H9 (cell line): ENCODE data around the gene UBE2U. TPM values are rescaled to one million over a fixed set of nuclear protein-coding genes. Genes with fewer than 3 reads are reported as not detected.

Experiments
- DNase-seq: peaks from one replicate; pipeline ENCODE4 v3.0.0-alpha.2; 2017
- H2AFZ ChIP-seq: one replicate; pipeline ENCODE4 v1.6.1; 2013; ENCODE audit warnings: mild to moderate bottlenecking, low read length, control low read depth, moderate library complexity
- H2AK5ac ChIP-seq: 2 replicates; pipeline ENCODE4 v1.6.1; 2013; ENCODE audit warnings: low read length, control low read depth, mixed read lengths; ENCODE audit not compliant: insufficient read length
- H2BK120ac ChIP-seq: one replicate; pipeline ENCODE4 v1.6.1; 2013; ENCODE audit warnings: low read depth, mild to moderate bottlenecking, low read length, control low read depth, inconsistent platforms; ENCODE audit not compliant: poor library complexity, severe bottlenecking
- H2BK12ac ChIP-seq: 2 replicates; pipeline ENCODE4 v1.6.1; 2013; ENCODE audit warnings: low read length, control low read depth, mixed read lengths, low read depth; ENCODE audit not compliant: insufficient read length
- H2BK15ac ChIP-seq: 2 replicates; pipeline ENCODE4 v1.6.1; 2013; ENCODE audit warnings: low read depth, low read length, control low read depth
- H2BK20ac ChIP-seq: one replicate; pipeline ENCODE4 v1.6.1; 2013; ENCODE audit warnings: low read depth, mild to moderate bottlenecking, low read length, control low read depth, inconsistent platforms; ENCODE audit not compliant: poor library complexity, severe bottlenecking
- H2BK5ac ChIP-seq: 2 replicates; pipeline ENCODE4 v1.6.1; 2013; ENCODE audit warnings: low read length, control low read depth, mixed read lengths; ENCODE audit not compliant: insufficient read length
- H3K14ac ChIP-seq: 2 replicates; pipeline ENCODE4 v1.6.1; 2013; ENCODE audit warnings: low read length, control low read depth; ENCODE audit not compliant: insufficient read depth
- H3K18ac ChIP-seq: 2 replicates; pipeline ENCODE4 v1.6.1; 2013; ENCODE audit warnings: low read depth, mild to moderate bottlenecking, mixed read lengths, low read length, control low read depth; ENCODE audit not compliant: insufficient read length
- H3K23ac ChIP-seq: 2 replicates; pipeline ENCODE4 v1.6.1; 2013; ENCODE audit warnings: low read length, control low read depth, mixed read lengths, low read depth; ENCODE audit not compliant: insufficient read length
- H3K23me2 ChIP-seq: 2 replicates; pipeline ENCODE4 v1.6.1; 2013; ENCODE audit warnings: low read depth, mild to moderate bottlenecking, mixed read lengths, low read length, control low read depth; ENCODE audit not compliant: insufficient read length, poor library complexity, severe bottlenecking
- H3K27ac ChIP-seq: 2 replicates; pipeline ENCODE4 v1.5.1; 2013; ENCODE audit warnings: low read length, control low read depth, mixed read lengths, low read depth; ENCODE audit not compliant: insufficient read length
- H3K27me3 ChIP-seq: 2 replicates; pipeline ENCODE4 v1.6.1; 2013; ENCODE audit warnings: low read length, control low read depth, inconsistent platforms; ENCODE audit not compliant: insufficient read depth
- H3K4ac ChIP-seq: 2 replicates; pipeline ENCODE4 v1.6.1; 2013; ENCODE audit warnings: low read depth, mild to moderate bottlenecking, control low read depth, inconsistent platforms, low read length, moderate library complexity
- H3K4me1 ChIP-seq: 2 replicates; pipeline ENCODE4 v1.6.1; 2013; ENCODE audit warnings: low read length, control low read depth, inconsistent platforms; ENCODE audit not compliant: insufficient read depth
- H3K4me2 ChIP-seq: 2 replicates; pipeline ENCODE4 v1.6.1; 2013; ENCODE audit warnings: low read length, control low read depth, mixed read lengths; ENCODE audit not compliant: insufficient read length, insufficient read depth
- H3K56ac ChIP-seq: 2 replicates; pipeline ENCODE4 v1.6.1; 2013; ENCODE audit warnings: low read depth, mild to moderate bottlenecking, mixed read lengths, low read length, control low read depth; ENCODE audit not compliant: insufficient read length
- H3K79me1 ChIP-seq: 2 replicates; pipeline ENCODE4 v1.6.1; 2013; ENCODE audit warnings: low read depth, mild to moderate bottlenecking, moderate library complexity, low read length, control low read depth, inconsistent platforms; ENCODE audit not compliant: insufficient read depth, poor library complexity, severe bottlenecking
- H3K79me2 ChIP-seq: 2 replicates; pipeline ENCODE4 v1.6.1; 2013; ENCODE audit warnings: low read length, control low read depth, inconsistent platforms; ENCODE audit not compliant: insufficient read depth
- H3K9ac ChIP-seq: 2 replicates; pipeline ENCODE4 v1.6.1; 2013; ENCODE audit warnings: low read length, control low read depth, mixed read lengths; ENCODE audit not compliant: insufficient read length; ENCODE audit errors: extremely low read depth
- H3K9me3 ChIP-seq: one replicate; pipeline ENCODE4 v1.6.1; 2013; ENCODE audit warnings: low read depth, low read length, inconsistent platforms; ENCODE audit not compliant: control insufficient read depth
- H3T11ph ChIP-seq: one replicate; pipeline ENCODE4 v1.6.1; 2013; ENCODE audit warnings: mild to moderate bottlenecking, low read length, control low read depth, inconsistent platforms
- H4K20me1 ChIP-seq: one replicate; pipeline ENCODE4 v1.6.1; 2013; ENCODE audit not compliant: control insufficient read depth, insufficient read length, insufficient read depth
- H4K5ac ChIP-seq: 2 replicates; pipeline ENCODE4 v1.6.1; 2013; ENCODE audit warnings: low read depth, mild to moderate bottlenecking, mixed read lengths, low read length, control low read depth; ENCODE audit not compliant: insufficient read length
- H4K8ac ChIP-seq: replicated peaks from 2 replicates; pipeline ENCODE4 v1.6.1; 2013; ENCODE audit warnings: low read length, control low read depth, mixed read lengths, low read depth; ENCODE audit not compliant: insufficient read length
- H4K91ac ChIP-seq: 2 replicates; pipeline ENCODE4 v1.6.1; 2013; ENCODE audit warnings: low read depth, mild to moderate bottlenecking, moderate library complexity, mixed read lengths, low read length, control low read depth; ENCODE audit not compliant: insufficient read length
- H3K27ac Mint-ChIP-seq, 3 experiments: 2 replicates in 2 of 3; 3 replicates in 1 of 3; pipeline ENCODE4 v1.8.0; 2020 to 2021; ENCODE audit warnings: mixed read lengths in 3 of 3, mild to moderate bottlenecking in 1 of 3, moderate library complexity in 1 of 3
- H3K27me3 Mint-ChIP-seq: 2 replicates; pipeline ENCODE4 v1.8.0; 2021; ENCODE audit warnings: low read depth, mild to moderate bottlenecking, moderate library complexity, mixed read lengths
- H3K36me3 Mint-ChIP-seq, 3 experiments: 2 replicates in 2 of 3; 3 replicates in 1 of 3; pipeline ENCODE4 v1.8.0; 2020 to 2021; ENCODE audit warnings: low read depth in 3 of 3, mixed read lengths in 3 of 3; ENCODE audit not compliant: insufficient read depth in 1 of 3
- H3K4me1 Mint-ChIP-seq, 2 experiments: 2 replicates each; pipeline ENCODE4 v1.8.0; 2020; ENCODE audit warnings: mixed read lengths in 2 of 2
- H3K4me3 Mint-ChIP-seq, 2 experiments: 2 replicates in 1 of 2; 3 replicates in 1 of 2; pipeline ENCODE4 v1.8.0; 2020 to 2021; ENCODE audit warnings: mild to moderate bottlenecking in 2 of 2, mixed read lengths in 2 of 2, moderate library complexity in 1 of 2
- H3K9me3 Mint-ChIP-seq, 2 experiments: 2 replicates in 1 of 2; 3 replicates in 1 of 2; pipeline ENCODE4 v1.8.0; 2020; ENCODE audit warnings: mild to moderate bottlenecking in 2 of 2, mixed read lengths in 2 of 2, moderate library complexity in 1 of 2
- WGBS: extraction: QIAGEN DNeasy Blood & Tissue Kit; methylation state at CpG from one replicate; pipeline ENCODE4 v1.1.7; 2013; ENCODE audit warnings: missing lambda C conversion rate, low lambda C conversion rate, mixed read lengths; ENCODE audit not compliant: insufficient read length; ENCODE audit errors: extremely low coverage; 5-methylcytosine and 5-hydroxymethylcytosine counted together
- total RNA-seq: library from RNA; stranded (reverse); gene quantifications from 2 replicates; pipeline ENCODE4 v1.2.1, GENCODE V29; 2021
- TF ChIP-seq, protein P1 (sequence below): fragments of 200-600 bp; sonication (generic); conservative IDR thresholded peaks from 3 replicates; pipeline ENCODE4 v1.8.0; 2021; ENCODE audit warnings: antibody characterized with exemption, mild to moderate bottlenecking

The UBE2U gene
- total RNA-seq, 1 experiment from 2014 or later = not detected

DNA sequence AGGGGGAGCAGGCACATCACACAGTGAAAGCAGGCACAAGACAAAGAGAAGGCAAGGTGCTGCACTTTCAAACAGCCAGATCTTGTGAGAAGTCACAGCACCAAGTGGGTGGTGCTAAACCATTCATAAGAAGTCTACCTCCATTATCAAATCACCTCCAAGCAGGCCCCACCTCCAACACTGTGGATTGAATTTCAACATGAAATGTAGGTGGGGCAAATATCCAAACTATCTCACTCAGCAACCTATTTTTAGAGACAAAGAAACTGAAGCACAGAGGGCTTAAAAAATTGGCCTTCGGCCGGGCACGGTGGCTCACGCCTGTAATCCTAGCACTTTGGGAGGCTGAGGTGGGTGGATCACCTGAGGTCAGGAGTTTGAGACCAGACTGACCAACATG, 90.4 kb downstream of the UBE2U start:
- Histone ChIP-seq H3K79me2 (no peaks in the 10 kb centered on the region), H3K23me2 (no peaks in the 10 kb centered on the region), H2BK15ac (no peak overlapping the region), H2BK20ac (no peak overlapping the region), H3K27me3 (no peaks in the 10 kb centered on the region), H4K5ac (no peak overlapping the region), H2AFZ (no peak overlapping the region), H4K91ac (no peak overlapping the region), H4K20me1 (no peaks in the 10 kb centered on the region), H3K27ac (no peak overlapping the region), H3K4me1 (no peaks in the 10 kb centered on the region), H3K23ac (no peak overlapping the region), H3K9me3 (no peaks in the 10 kb centered on the region), H2BK5ac (no peak overlapping the region), H4K8ac (no peak overlapping the region), H3T11ph (no peak overlapping the region), H3K18ac (no peak overlapping the region), H3K4me2 (no peak overlapping the region), H2BK12ac (no peak overlapping the region), H2BK120ac (no peak overlapping the region), H3K79me1 (no peaks in the 10 kb centered on the region), H3K9ac (no peak overlapping the region), H3K14ac (no peak overlapping the region), H3K56ac (no peak overlapping the region), H3K4ac (no peak overlapping the region), H2AK5ac (no peak overlapping the region)
- TF ChIP-seq, protein P1, sequence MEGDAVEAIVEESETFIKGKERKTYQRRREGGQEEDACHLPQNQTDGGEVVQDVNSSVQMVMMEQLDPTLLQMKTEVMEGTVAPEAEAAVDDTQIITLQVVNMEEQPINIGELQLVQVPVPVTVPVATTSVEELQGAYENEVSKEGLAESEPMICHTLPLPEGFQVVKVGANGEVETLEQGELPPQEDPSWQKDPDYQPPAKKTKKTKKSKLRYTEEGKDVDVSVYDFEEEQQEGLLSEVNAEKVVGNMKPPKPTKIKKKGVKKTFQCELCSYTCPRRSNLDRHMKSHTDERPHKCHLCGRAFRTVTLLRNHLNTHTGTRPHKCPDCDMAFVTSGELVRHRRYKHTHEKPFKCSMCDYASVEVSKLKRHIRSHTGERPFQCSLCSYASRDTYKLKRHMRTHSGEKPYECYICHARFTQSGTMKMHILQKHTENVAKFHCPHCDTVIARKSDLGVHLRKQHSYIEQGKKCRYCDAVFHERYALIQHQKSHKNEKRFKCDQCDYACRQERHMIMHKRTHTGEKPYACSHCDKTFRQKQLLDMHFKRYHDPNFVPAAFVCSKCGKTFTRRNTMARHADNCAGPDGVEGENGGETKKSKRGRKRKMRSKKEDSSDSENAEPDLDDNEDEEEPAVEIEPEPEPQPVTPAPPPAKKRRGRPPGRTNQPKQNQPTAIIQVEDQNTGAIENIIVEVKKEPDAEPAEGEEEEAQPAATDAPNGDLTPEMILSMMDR = no peak
- WGBS = no CpG with 5 or more reads among the region's 4 CpGs
- Mint-ChIP-seq H3K9me3 (peaks cover 5 to 12% of the 10 kb centered on the region in 2 experiments; a peak in 4 of 5 replicates), H3K4me3 (peak overlapping the region in 1 of 2 experiments; percentile 47; a peak in 2 of 5 replicates), H3K27ac (no peak overlapping the region), H3K36me3 (peaks cover 0 to 4% (median 0%) of the 10 kb centered on the region in 3 experiments; a peak in 2 of 7 replicates), H3K4me1 (peaks cover 3% of the 10 kb centered on the region in 2 experiments; a peak in 2 of 4 replicates), H3K27me3 (peaks cover 4% of the 10 kb centered on the region)
- DNase-seq = no peak
